Kidney epithelial cell (primary cell): ENCODE data around the gene RCN2. TPM values are rescaled to one million over a fixed set of nuclear protein-coding genes. Genes with fewer than 3 reads are reported as not detected.

ENCODE experiments used
- DNase-seq: peaks from one replicate; pipeline ENCODE4 v3.0.0-alpha.2; 2010; ENCODE audit warnings: low read depth
- H3K27me3 ChIP-seq: 2 replicates; pipeline ENCODE4 v1.6.0; 2011; ENCODE audit warnings: low read length; ENCODE audit not compliant: control insufficient read depth, insufficient read depth
- H3K36me3 ChIP-seq: 2 replicates; pipeline ENCODE4 v1.5.1; 2011; ENCODE audit warnings: low read length; ENCODE audit not compliant: control insufficient read depth, insufficient read depth
- H3K4me3 ChIP-seq: 2 replicates; pipeline ENCODE4 v1.5.1; 2011; ENCODE audit warnings: low read depth, mild to moderate bottlenecking, control low read depth, low read length
- CTCF ChIP-seq: IDR thresholded peaks from 2 replicates; pipeline ENCODE4 v1.5.1; 2011; ENCODE audit warnings: mild to moderate bottlenecking, moderate library complexity, low read length, control low read depth, inconsistent platforms; ENCODE audit not compliant: insufficient read depth, poor library complexity, severe bottlenecking
- total RNA-seq: library from RNA; depleted of rRNA; stranded (reverse); fragments of >200 nt; gene quantifications from 2 replicates; pipeline ENCODE4 v1.2.3, GENCODE V29; 2015

Gene RCN2
- total RNA-seq, 1 donor from 2014 or later = 119 TPM

- no peak for DNase-seq
- no peaks in the 10 kb centered on the region for H3K36me3 ChIP-seq
- no peak overlapping the region for H3K4me3 ChIP-seq
- no peaks in the 10 kb centered on the region for H3K27me3 ChIP-seq
- no peak for TF ChIP-seq CTCF
These were observed 60.4 kb downstream of the RCN2 start for GRCh38 chr15:76991741-76992645.

GRCh38 chr15:76993114-76993725, 61.7 kb downstream of the RCN2 start:
- H3K4me3 ChIP-seq = no peak overlapping the region
- H3K27me3 ChIP-seq = no peaks in the 10 kb centered on the region
- DNase-seq = no peak
- no peak for TF ChIP-seq CTCF
- H3K36me3 ChIP-seq = no peaks in the 10 kb centered on the region

GRCh38 chr15:76994001-76994400, 62.5 kb downstream of the RCN2 start:
- DNase-seq = no peak
- H3K4me3 ChIP-seq = no peak overlapping the region
- H3K27me3 ChIP-seq = no peaks in the 10 kb centered on the region
- no peak for TF ChIP-seq CTCF
- H3K36me3 ChIP-seq = no peaks in the 10 kb centered on the region

GRCh38 chr15:76994496-76994895, 62.9 kb downstream of the RCN2 start:
- DNase-seq = no peak
- no peak for TF ChIP-seq CTCF
- H3K27me3 ChIP-seq = no peaks in the 10 kb centered on the region
- H3K4me3 ChIP-seq = no peak overlapping the region
- no peaks in the 10 kb centered on the region for H3K36me3 ChIP-seq

GRCh38 chr15:76994971-76995945, 63.7 kb downstream of the RCN2 start, which contains the start of gene PSTPIP1:
TSS of gene PSTPIP1 (plus strand) at chr15:76995126. CDS start at chr15:76995574, 448 bp downstream.
- no peak for TF ChIP-seq CTCF
- no peak within 1 kb of the TSS for H3K4me3 ChIP-seq
- no peaks in the 10 kb centered on the region for H3K36me3 ChIP-seq
- H3K27me3 ChIP-seq = no peaks in the 10 kb centered on the region
- no peak for DNase-seq
